HepG2 (cell line): ENCODE data around the gene ZNF546. TPM values are rescaled to one million over a fixed set of nuclear protein-coding genes. Genes with fewer than 3 reads are reported as not detected.

Experiments used
- ATAC-seq: fragments of 200-7000 bp; cut with Tn5 transposase; 3 replicates; pipeline ENCODE4 v1.9.1; 2020; ENCODE audit warnings: mild to moderate bottlenecking, moderate library complexity
- BruUV-seq: library from RNA; stranded (reverse); fragments of 400-500 nt; replicated peaks from 2 replicates; lab custom pipeline; 2021; lab: Mats Ljungman, UMichigan
- CTCF ChIA-PET: fragments of 300-600 bp; formaldehyde crosslinking; extraction: SDS; loops from one replicate; lab custom pipeline; 2021; ENCODE audit warnings: low total read pairs, inconsistent platforms, low intra/inter-chr PET ratio; lab: Yijun Ruan, JAX
- POLR2A ChIA-PET: fragments of 350-600 bp; sonication (Branson Sonifier 250); formaldehyde crosslinking; loops from one replicate; lab custom pipeline; 2020; ENCODE audit warnings: antibody characterized with exemption, inconsistent platforms; lab: Yijun Ruan, JAX
- DNase-seq: peaks from one replicate; pipeline ENCODE4 v3.0.0-alpha.2; 2015; ENCODE audit warnings: low spot score
- FAIRE-seq: peaks from 3 replicates; lab custom pipeline; 2011; peaks lifted over from hg19 to GRCh38; lab: Jason Lieb, UNC
- H2AFZ ChIP-seq: one replicate; pipeline ENCODE4 v1.6.1; 2011; ENCODE audit warnings: low read length, inconsistent platforms
- H3K27ac ChIP-seq: fragments of 300-600 bp; 3 replicates; pipeline ENCODE4 v1.8.0; 2011; ENCODE audit warnings: mixed run types, mild to moderate bottlenecking, mixed read lengths, low read length, inconsistent platforms; ENCODE audit not compliant: insufficient read depth; ENCODE audit errors: extremely low read length
- H3K27me3 ChIP-seq, 2 experiments: fragments of 200-600 bp in 1 of 2; 2 replicates in 1 of 2; 3 replicates in 1 of 2; pipeline versions ENCODE4 v1.6.0 to v1.8.0; 2011; ENCODE audit warnings: low read length in 2 of 2, mild to moderate bottlenecking in 2 of 2, moderate library complexity in 2 of 2, inconsistent platforms in 1 of 2; ENCODE audit not compliant: insufficient read depth in 2 of 2, control insufficient read depth in 1 of 2
- H3K36me3 ChIP-seq, 2 experiments: fragments of 200-600 bp in 1 of 2; replicated peaks in 1 of 2; 2 replicates in 1 of 2; 3 replicates in 1 of 2; pipeline versions ENCODE4 v1.5.1 to v1.8.0; 2011; ENCODE audit warnings: low read length in 2 of 2, inconsistent platforms in 1 of 2; ENCODE audit not compliant: insufficient read depth in 2 of 2, control insufficient read depth in 1 of 2
- H3K4me1 ChIP-seq: 2 replicates; pipeline ENCODE4 v1.5.1; 2012; ENCODE audit warnings: low read length, inconsistent platforms; ENCODE audit not compliant: insufficient read depth
- H3K4me2 ChIP-seq: 2 replicates; pipeline ENCODE4 v1.6.0; 2011; ENCODE audit warnings: low read depth, low read length, inconsistent platforms
- H3K4me3 ChIP-seq, 3 experiments: fragments of 200-600 bp in 1 of 3; sonication (generic), shearing (Covaris generic) in 1 of 3; replicated peaks in 1 of 3; 2 replicates each; pipeline ENCODE4 v1.5.1; 2011 to 2016; ENCODE audit warnings: low read length in 3 of 3, inconsistent platforms in 2 of 3, low read depth in 2 of 3, mild to moderate bottlenecking in 2 of 3, control low read depth in 1 of 3, mixed read lengths in 1 of 3; ENCODE audit not compliant: insufficient read depth in 1 of 3
- H3K79me2 ChIP-seq: one replicate; pipeline ENCODE4 v1.6.1; 2011; ENCODE audit warnings: low read length, inconsistent platforms; ENCODE audit not compliant: insufficient read depth
- H3K9ac ChIP-seq: 2 replicates; pipeline ENCODE4 v1.6.0; 2011; ENCODE audit warnings: mild to moderate bottlenecking, low read depth, low read length, inconsistent platforms; ENCODE audit not compliant: insufficient read depth
- H3K9me3 ChIP-seq: 2 replicates; pipeline ENCODE4 v1.5.1; 2012; ENCODE audit warnings: mild to moderate bottlenecking, low read length
- H4K20me1 ChIP-seq: 2 replicates; pipeline ENCODE4 v1.6.0; 2011; ENCODE audit warnings: inconsistent platforms, mild to moderate bottlenecking, low read length, moderate library complexity; ENCODE audit not compliant: insufficient read depth
- AGO2 ChIP-seq: fragments of 200-400 bp; formaldehyde crosslinking; optimal IDR thresholded peaks from 2 replicates; pipeline ENCODE3; 2017; ENCODE audit warnings: mild to moderate bottlenecking, low read depth, low read length, moderate library complexity
- ASH2L ChIP-seq: fragments of 300-600, 200-600 bp; sonication (generic); IDR thresholded peaks from 2 replicates; pipeline ENCODE4 v1.7.0; 2017; ENCODE audit warnings: low read depth, mild to moderate bottlenecking, moderate library complexity, mixed read lengths, low read length; ENCODE audit not compliant: insufficient read length
- CENPX ChIP-seq: sonication (generic); formaldehyde crosslinking; IDR thresholded peaks from 2 replicates; pipeline ENCODE4 v1.9.0; 2021; ENCODE audit warnings: mild to moderate bottlenecking, missing genetic modification reagents, moderate library complexity
- ISX ChIP-seq: sonication (generic); formaldehyde crosslinking; conservative IDR thresholded peaks from 2 replicates; pipeline ENCODE4 v1.5.0; 2020; ENCODE audit warnings: missing genetic modification reagents
- KAT2B ChIP-seq: fragments of 150-350 bp; IDR thresholded peaks from 2 replicates; pipeline ENCODE4 v1.6.1; 2014; ENCODE audit warnings: low read depth, low read length, borderline replicate concordance
- PRMT3 ChIP-seq: sonication (generic); formaldehyde crosslinking; IDR thresholded peaks from 2 replicates; pipeline ENCODE4 v1.8.1; 2022; ENCODE audit warnings: low read depth, mild to moderate bottlenecking, moderate library complexity, missing genetic modification reagents, borderline replicate concordance
- SETDB1 ChIP-seq: sonication (generic); formaldehyde crosslinking; IDR thresholded peaks from 2 replicates; pipeline ENCODE4 v1.5.1; 2020; ENCODE audit warnings: missing genetic modification reagents, mild to moderate bottlenecking, borderline replicate concordance
- SP140L ChIP-seq: sonication (generic); formaldehyde crosslinking; IDR thresholded peaks from 2 replicates; pipeline ENCODE4 v1.4.0; 2020; ENCODE audit warnings: missing genetic modification reagents, borderline replicate concordance
- ZNF337 ChIP-seq: sonication (generic); formaldehyde crosslinking; IDR thresholded peaks from 2 replicates; pipeline ENCODE4 v1.5.1; 2020; ENCODE audit warnings: missing genetic modification reagents, low read depth, mild to moderate bottlenecking, borderline replicate concordance
- ZNF619 ChIP-seq: sonication (generic); formaldehyde crosslinking; IDR thresholded peaks from 2 replicates; pipeline ENCODE4 v1.4.0; 2020; ENCODE audit warnings: mild to moderate bottlenecking, missing genetic modification reagents
- ZSCAN30 ChIP-seq: sonication (generic); formaldehyde crosslinking; IDR thresholded peaks from 2 replicates; pipeline ENCODE4 v1.5.0; 2020; ENCODE audit warnings: mild to moderate bottlenecking, missing genetic modification reagents
- WGBS: methylation state at CpG from one replicate; pipeline ENCODE4 v1.1.6; 2017; ENCODE audit warnings: low lambda C conversion rate; 5-methylcytosine and 5-hydroxymethylcytosine counted together
- in situ Hi-C: cut with HindIII; loops from 2 replicates; pipeline ENCODE4 v1.10.0; 2017; ENCODE audit warnings: low pct_unique_long_range_greater_than_20kb; ENCODE audit not compliant: extremely low pct_ligation_motif_present
- intact Hi-C: fragments of 100-400 bp; cut with micrococcal nuclease; formaldehyde crosslinking; loops from one replicate; pipeline ENCODE4 v1.10.0; 2022; ENCODE audit not compliant: unreplicated experiment
- polyA plus RNA-seq, 8 experiments: library from polyadenylated mRNA; depleted of rRNA in 3 of 8; stranded (reverse) in 7 of 8; unstranded in 1 of 8; fragments of >200 nt; fragmentation: Illumina TruSeq in 4 of 8; extraction: Trizol in 4 of 8; gene quantifications; 2 replicates each; pipeline versions ENCODE4 v1.2.1 to v1.2.3, GENCODE V29; 2011 to 2016; ENCODE audit warnings: low read depth in 4 of 8, missing spikeins in 1 of 8, mixed read lengths in 1 of 8; ENCODE audit not compliant: insufficient read depth in 1 of 8
- total RNA-seq, 5 experiments: library from RNA; depleted of rRNA; stranded (reverse); fragments of >200 nt; fragmentation: Illumina TruSeq; extraction: Trizol; gene quantifications; 2 replicates each; pipeline ENCODE4 v1.2.3, GENCODE V29; 2016; ENCODE audit warnings: low read depth in 1 of 5
- TF ChIP-seq, protein P1 (sequence below): fragments of 450-650 bp; IDR thresholded peaks from 2 replicates; pipeline ENCODE4 v1.6.1; 2017; ENCODE audit warnings: mild to moderate bottlenecking
- TF ChIP-seq, protein P2 (sequence below): sonication (generic); formaldehyde crosslinking; IDR thresholded peaks from 2 replicates; pipeline ENCODE4 v1.4.0; 2020; ENCODE audit warnings: mild to moderate bottlenecking, missing genetic modification reagents, borderline replicate concordance
- TF ChIP-seq, protein P3 (sequence below): sonication (generic); formaldehyde crosslinking; IDR thresholded peaks from 2 replicates; pipeline ENCODE4 v1.5.1; 2020; ENCODE audit warnings: missing genetic modification reagents, mild to moderate bottlenecking, borderline replicate concordance

Gene ZNF546
- total and polyA plus RNA-seq, 2 of the 13 experiments (the other 11 are each of a cell fraction or from before 2014, with no cell fraction given), result 2.2 to 4.1 TPM

DNA sequence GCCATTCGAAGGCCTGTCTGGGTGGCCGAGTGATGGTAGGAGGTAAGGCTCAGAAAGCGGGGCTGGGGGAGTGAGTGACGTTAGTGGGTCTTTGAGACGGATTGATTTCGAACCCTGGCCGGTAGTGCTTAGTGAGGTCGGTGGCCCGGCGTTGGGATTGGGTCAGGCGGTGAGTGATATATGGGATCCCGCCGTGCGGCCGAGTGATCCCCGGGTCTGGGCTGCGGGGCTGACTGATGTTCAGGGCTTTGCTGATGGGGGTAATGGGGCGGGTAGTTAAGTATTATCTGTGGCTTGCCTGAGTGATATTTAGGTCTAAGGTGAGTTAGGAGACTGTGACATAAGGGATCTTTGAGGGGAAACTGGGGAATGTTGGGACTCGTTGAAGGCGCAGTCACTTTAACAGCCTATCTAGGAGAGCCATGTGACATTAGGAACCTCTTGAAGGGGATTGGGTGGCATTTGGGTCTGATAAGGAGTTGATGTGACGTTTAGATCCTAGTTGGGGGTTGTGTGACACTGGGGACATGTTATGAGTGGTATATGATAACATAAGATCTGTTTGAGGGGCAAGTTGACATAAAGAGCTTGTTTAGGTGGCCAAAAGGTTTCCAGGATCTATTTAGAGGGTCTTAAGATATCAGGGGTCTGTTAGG, 25.4 kb upstream of the ZNF546 start:
- ChIA-PET CTCF (interaction anchor here (1.3 kb wide), 1 partner anchor 90 kb away, joined by 6 read pairs; no protein-coding TSS in a partner anchor), POLR2A (interaction anchor here (0.9 to 2.8 kb wide), 11 partner anchors 11 to 127 kb away, joined by 3 to 24 read pairs (median 8); partner anchors contain the start of genes FBL, ZNF546 and ZNF780A)
- WGBS, result under 1% methylated on average over 8 of the region's 21 CpGs
- peaks cover 13 to 30% of the 10 kb centered on the region in 2 experiments for H3K36me3 ChIP-seq
- no peaks in the 10 kb centered on the region for H4K20me1 ChIP-seq
- H3K27ac ChIP-seq, result peak overlapping the region; percentile 62
- no peaks in the 10 kb centered on the region for H3K9me3 ChIP-seq
- peak overlapping the region; percentile 88 to 93 (median 93) for H3K4me3 ChIP-seq
- peak overlapping the region; percentile 89 for H3K4me2 ChIP-seq
- BruUV-seq, result TSS peak; percentile 68
- FAIRE-seq, result no peak
- no peak for DNase-seq
- no peaks in the 10 kb centered on the region; a peak in 1 of 5 replicates for H3K27me3 ChIP-seq
- intact Hi-C loops (loop anchor here (2.0 kb wide), 1 partner anchor 25 kb away; the partner anchor contains the start of gene ZNF546), in situ Hi-C loops (loop anchor here (5.0 kb wide), 1 partner anchor 79 kb away; no protein-coding TSS in a partner anchor)
- H3K79me2 ChIP-seq, result peaks cover 21% of the 10 kb centered on the region
- no peak for ATAC-seq
- H2AFZ ChIP-seq, result no peak overlapping the region
- H3K4me1 ChIP-seq, result peaks cover 34% of the 10 kb centered on the region
- H3K9ac ChIP-seq, result peak overlapping the region; percentile 90
- TF ChIP-seq ZNF619 (no peak), ASH2L (peak; percentile 19), PRMT3 (CRISPR knock-in tag) (no peak), CENPX (CRISPR knock-in tag) (no peak), KAT2B (no peak), AGO2 (no peak), SETDB1 (no peak), ZSCAN30 (CRISPR knock-in tag) (0 out of 2 replicates have a peak, but pooled peaks have one; percentile 53), ISX (CRISPR knock-in tag) (no peak), SP140L (CRISPR knock-in tag) (no peak), ZNF337 (no peak)
- TF ChIP-seq, protein P1, sequence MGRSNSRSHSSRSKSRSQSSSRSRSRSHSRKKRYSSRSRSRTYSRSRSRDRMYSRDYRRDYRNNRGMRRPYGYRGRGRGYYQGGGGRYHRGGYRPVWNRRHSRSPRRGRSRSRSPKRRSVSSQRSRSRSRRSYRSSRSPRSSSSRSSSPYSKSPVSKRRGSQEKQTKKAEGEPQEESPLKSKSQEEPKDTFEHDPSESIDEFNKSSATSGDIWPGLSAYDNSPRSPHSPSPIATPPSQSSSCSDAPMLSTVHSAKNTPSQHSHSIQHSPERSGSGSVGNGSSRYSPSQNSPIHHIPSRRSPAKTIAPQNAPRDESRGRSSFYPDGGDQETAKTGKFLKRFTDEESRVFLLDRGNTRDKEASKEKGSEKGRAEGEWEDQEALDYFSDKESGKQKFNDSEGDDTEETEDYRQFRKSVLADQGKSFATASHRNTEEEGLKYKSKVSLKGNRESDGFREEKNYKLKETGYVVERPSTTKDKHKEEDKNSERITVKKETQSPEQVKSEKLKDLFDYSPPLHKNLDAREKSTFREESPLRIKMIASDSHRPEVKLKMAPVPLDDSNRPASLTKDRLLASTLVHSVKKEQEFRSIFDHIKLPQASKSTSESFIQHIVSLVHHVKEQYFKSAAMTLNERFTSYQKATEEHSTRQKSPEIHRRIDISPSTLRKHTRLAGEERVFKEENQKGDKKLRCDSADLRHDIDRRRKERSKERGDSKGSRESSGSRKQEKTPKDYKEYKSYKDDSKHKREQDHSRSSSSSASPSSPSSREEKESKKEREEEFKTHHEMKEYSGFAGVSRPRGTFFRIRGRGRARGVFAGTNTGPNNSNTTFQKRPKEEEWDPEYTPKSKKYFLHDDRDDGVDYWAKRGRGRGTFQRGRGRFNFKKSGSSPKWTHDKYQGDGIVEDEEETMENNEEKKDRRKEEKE, result no peak
- TF ChIP-seq, protein P2, sequence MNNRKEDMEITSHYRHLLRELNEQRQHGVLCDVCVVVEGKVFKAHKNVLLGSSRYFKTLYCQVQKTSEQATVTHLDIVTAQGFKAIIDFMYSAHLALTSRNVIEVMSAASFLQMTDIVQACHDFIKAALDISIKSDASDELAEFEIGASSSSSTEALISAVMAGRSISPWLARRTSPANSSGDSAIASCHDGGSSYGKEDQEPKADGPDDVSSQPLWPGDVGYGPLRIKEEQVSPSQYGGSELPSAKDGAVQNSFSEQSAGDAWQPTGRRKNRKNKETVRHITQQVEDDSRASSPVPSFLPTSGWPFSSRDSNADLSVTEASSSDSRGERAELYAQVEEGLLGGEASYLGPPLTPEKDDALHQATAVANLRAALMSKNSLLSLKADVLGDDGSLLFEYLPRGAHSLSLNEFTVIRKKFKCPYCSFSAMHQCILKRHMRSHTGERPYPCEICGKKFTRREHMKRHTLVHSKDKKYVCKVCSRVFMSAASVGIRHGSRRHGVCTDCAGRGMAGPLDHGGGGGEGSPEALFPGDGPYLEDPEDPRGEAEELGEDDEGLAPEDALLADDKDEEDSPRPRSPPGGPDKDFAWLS (CRISPR knock-in tag), result no peak
- TF ChIP-seq, protein P3, sequence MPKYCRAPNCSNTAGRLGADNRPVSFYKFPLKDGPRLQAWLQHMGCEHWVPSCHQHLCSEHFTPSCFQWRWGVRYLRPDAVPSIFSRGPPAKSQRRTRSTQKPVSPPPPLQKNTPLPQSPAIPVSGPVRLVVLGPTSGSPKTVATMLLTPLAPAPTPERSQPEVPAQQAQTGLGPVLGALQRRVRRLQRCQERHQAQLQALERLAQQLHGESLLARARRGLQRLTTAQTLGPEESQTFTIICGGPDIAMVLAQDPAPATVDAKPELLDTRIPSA, result no peak
